DND-41 (cell line): ENCODE results near the gene HINT3.

Experiments used
- ATAC-seq: fragments of 200-7000 bp; cut with Tn5 transposase; 3 replicates; pipeline ENCODE4 v1.9.1; 2021; ENCODE audit warnings: low read depth; ENCODE audit not compliant: insufficient read depth
- DNase-seq: peaks from one replicate; pipeline ENCODE4 v3.0.0-alpha.2; 2020
- H2AFZ ChIP-seq: 2 replicates; pipeline ENCODE4 v1.6.0; 2012; ENCODE audit warnings: low read depth, low read length
- H3K27ac ChIP-seq: 2 replicates; pipeline ENCODE4 v1.5.1; 2012; ENCODE audit warnings: low read length, inconsistent platforms
- H3K27me3 ChIP-seq: fragments of 200-600 bp; sonication (generic); 2 replicates; pipeline ENCODE4 v1.6.0; 2012; ENCODE audit warnings: low read length, mild to moderate bottlenecking, inconsistent platforms; ENCODE audit not compliant: insufficient read depth, poor library complexity
- H3K36me3 ChIP-seq: 2 replicates; pipeline ENCODE4 v1.5.1; 2012; ENCODE audit warnings: low read length, inconsistent platforms; ENCODE audit not compliant: insufficient read depth
- H3K4me1 ChIP-seq: 2 replicates; pipeline ENCODE4 v1.5.1; 2012; ENCODE audit warnings: mild to moderate bottlenecking, low read length; ENCODE audit not compliant: insufficient read depth
- H3K4me2 ChIP-seq: 2 replicates; pipeline ENCODE4 v1.6.0; 2012; ENCODE audit warnings: mild to moderate bottlenecking, moderate library complexity, low read length, inconsistent platforms; ENCODE audit not compliant: insufficient read depth
- H3K4me3 ChIP-seq, 2 experiments: fragments of 200-600 bp in 1 of 2; shearing (Covaris generic) in 1 of 2; 2 replicates each; pipeline ENCODE4 v1.5.1; 2012 to 2016; ENCODE audit warnings: inconsistent platforms in 2 of 2, low read length in 2 of 2, mild to moderate bottlenecking in 2 of 2, low read depth in 1 of 2, moderate library complexity in 1 of 2
- H3K79me2 ChIP-seq: 2 replicates; pipeline ENCODE4 v1.6.0; 2012; ENCODE audit warnings: low read length, inconsistent platforms; ENCODE audit not compliant: insufficient read depth
- H3K9ac ChIP-seq: 2 replicates; pipeline ENCODE4 v1.6.0; 2012; ENCODE audit warnings: low read depth, mild to moderate bottlenecking, inconsistent platforms, low read length, moderate library complexity
- H3K9me3 ChIP-seq: 2 replicates; pipeline ENCODE4 v1.5.1; 2012; ENCODE audit warnings: low read length, moderate library complexity, mild to moderate bottlenecking, inconsistent platforms; ENCODE audit not compliant: insufficient read depth, severe bottlenecking
- H4K20me1 ChIP-seq: 2 replicates; pipeline ENCODE4 v1.6.0; 2012; ENCODE audit warnings: low read length; ENCODE audit not compliant: insufficient read depth
- CTCF ChIP-seq: IDR thresholded peaks from 2 replicates; pipeline ENCODE4 v1.5.1; 2012; ENCODE audit warnings: borderline replicate concordance, low read length, moderate library complexity, mild to moderate bottlenecking; ENCODE audit not compliant: poor library complexity, severe bottlenecking; ENCODE audit errors: extremely low read depth
- EZH2 ChIP-seq: IDR thresholded peaks from 3 replicates; pipeline ENCODE4 v1.6.1; 2012; ENCODE audit warnings: borderline replicate concordance, low read depth, mild to moderate bottlenecking, moderate library complexity, low read length, inconsistent platforms; ENCODE audit not compliant: severe bottlenecking

The HINT3 gene

GRCh38 chr6:125981571-125982185 is 25.1 kb downstream of the HINT3 start:
- TF ChIP-seq EZH2 (no peak), CTCF (no peak)
- no peak for DNase-seq
- Histone ChIP-seq H2AFZ (no peak overlapping the region), H3K4me2 (no peak overlapping the region), H3K27me3 (no peaks in the 10 kb centered on the region), H3K4me3 (no peak overlapping the region), H3K79me2 (peaks cover 3% of the 10 kb centered on the region; the same call in 1 of the 2 replicates), H3K27ac (no peak overlapping the region), H4K20me1 (no peaks in the 10 kb centered on the region), H3K9ac (no peak overlapping the region), H3K9me3 (no peaks in the 10 kb centered on the region), H3K36me3 (peaks cover 21% of the 10 kb centered on the region; the same call in 1 of the 2 replicates), H3K4me1 (peaks cover 13% of the 10 kb centered on the region)
- ATAC-seq: no peak

DNA sequence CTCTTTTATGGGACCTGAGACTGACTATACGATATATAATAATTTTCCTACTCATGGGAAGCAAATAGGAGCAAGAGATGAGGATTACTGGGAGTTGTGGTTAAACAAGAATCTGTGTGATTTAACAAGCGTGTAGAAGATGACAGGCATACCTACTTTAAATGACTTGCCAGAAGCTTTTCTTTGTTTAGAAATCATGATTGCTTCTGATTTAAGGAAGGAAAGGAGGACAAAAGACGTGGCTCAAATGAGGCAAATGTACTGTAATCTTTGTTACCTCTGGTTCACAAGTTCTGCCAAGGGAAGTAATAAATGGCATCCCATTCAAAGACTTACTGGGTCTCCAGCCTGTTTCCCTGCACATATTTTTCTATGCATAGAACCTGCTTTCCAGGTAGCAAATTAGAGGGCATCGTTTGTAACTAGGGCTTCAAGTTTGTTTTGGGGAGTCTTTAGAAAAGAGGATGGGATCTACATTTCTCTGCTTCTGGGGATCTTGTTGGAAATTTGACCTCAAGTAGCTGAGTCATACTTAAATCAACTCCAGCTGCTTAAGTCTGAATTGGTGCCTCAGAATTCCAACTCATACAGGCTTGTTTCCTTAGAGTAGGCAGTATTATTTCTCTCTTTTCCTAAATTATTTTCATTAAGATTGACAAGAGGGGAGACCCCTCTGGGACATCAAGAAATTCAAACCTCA is 26.8 kb downstream of the HINT3 start:
- no peaks in the 10 kb centered on the region for H4K20me1 ChIP-seq
- no peaks in the 10 kb centered on the region for H3K27me3 ChIP-seq
- TF ChIP-seq CTCF (no peak), EZH2 (no peak)
- no peaks in the 10 kb centered on the region for H3K9me3 ChIP-seq
- no peak overlapping the region for H3K27ac ChIP-seq
- H3K9ac ChIP-seq: no peak overlapping the region
- H3K4me2 ChIP-seq: no peak overlapping the region
- H2AFZ ChIP-seq: no peak overlapping the region
- DNase-seq (no peak), ATAC-seq (no peak)
- peaks cover 14% of the 10 kb centered on the region for H3K79me2 ChIP-seq
- no peak overlapping the region for H3K4me3 ChIP-seq
- H3K4me1 ChIP-seq: peaks cover 27% of the 10 kb centered on the region
- peaks cover 16% of the 10 kb centered on the region; the same call in 1 of the 2 replicates for H3K36me3 ChIP-seq

DNA sequence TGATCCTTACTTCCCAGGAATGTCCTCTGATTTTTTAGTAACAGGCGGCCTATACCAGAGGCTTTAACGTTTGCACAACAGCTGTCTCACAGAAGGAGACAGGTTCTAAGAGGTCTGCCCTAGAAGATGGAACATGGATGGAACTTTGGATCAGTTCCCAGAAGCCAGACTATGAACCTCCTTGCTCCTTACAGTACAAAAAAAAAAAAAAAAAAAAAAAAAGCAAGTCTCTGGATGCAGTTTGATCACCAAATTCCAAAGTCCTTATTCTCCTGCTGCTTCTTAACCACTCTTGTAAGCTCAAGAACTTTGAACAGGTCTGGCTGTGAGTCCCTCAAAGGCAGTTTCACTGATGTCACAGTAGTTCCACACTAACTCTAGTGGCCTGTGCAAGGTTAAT is 27.7 kb downstream of the HINT3 start:
- Histone ChIP-seq H3K4me1 (peaks cover 31% of the 10 kb centered on the region), H3K4me2 (no peak overlapping the region), H2AFZ (no peak overlapping the region), H3K4me3 (no peak overlapping the region), H4K20me1 (no peaks in the 10 kb centered on the region), H3K36me3 (peaks cover 13% of the 10 kb centered on the region; the same call in 1 of the 2 replicates), H3K27ac (no peak overlapping the region), H3K79me2 (peaks cover 14% of the 10 kb centered on the region), H3K9me3 (no peaks in the 10 kb centered on the region), H3K27me3 (no peaks in the 10 kb centered on the region), H3K9ac (no peak overlapping the region)
- TF ChIP-seq CTCF (no peak), EZH2 (no peak)
- no peak for DNase-seq
- ATAC-seq: no peak
